ENCODE measurements around the gene DUSP28.

- TF ChIP-seq CTCF (IDR thresholded peaks at IDR 0.05) (no peak), POLR2A (IDR thresholded peaks at IDR 0.05) (no peak)
These were observed 30.7 kb upstream of the DUSP28 start for GRCh38 chr2:240529344-240529999.
